Hepatocyte (in vitro differentiated cells): ENCODE results near the gene DCAF8. TPM values are rescaled to one million over a fixed set of nuclear protein-coding genes. Genes with fewer than 3 reads are reported as not detected.

Experiments used
- DNase-seq: peaks from one replicate; pipeline ENCODE4 v3.0.0-alpha.2; 2016; ENCODE audit warnings: low spot score
- H2AFZ ChIP-seq: fragments of 200-600 bp; sonication (generic); 2 replicates; pipeline ENCODE4 v1.6.0; 2016; ENCODE audit warnings: antibody characterized with exemption, mild to moderate bottlenecking
- H3K27ac ChIP-seq: fragments of 200-600 bp; sonication (generic); 2 replicates; pipeline ENCODE4 v1.5.1; 2016; ENCODE audit warnings: mild to moderate bottlenecking
- H3K27me3 ChIP-seq: fragments of 200-600 bp; sonication (generic); 2 replicates; pipeline ENCODE4 v1.6.1; 2016
- H3K36me3 ChIP-seq: fragments of 200-600 bp; sonication (generic); replicated peaks from 2 replicates; pipeline ENCODE4 v1.5.1; 2016; ENCODE audit warnings: low read depth; ENCODE audit not compliant: insufficient read depth
- H3K4me1 ChIP-seq: fragments of 200-600 bp; sonication (generic); 2 replicates; pipeline ENCODE4 v1.5.1; 2016; ENCODE audit warnings: mild to moderate bottlenecking, moderate library complexity; ENCODE audit not compliant: insufficient read depth
- H3K4me2 ChIP-seq: fragments of 200-600 bp; sonication (generic); 2 replicates; pipeline ENCODE4 v1.6.0; 2016
- H3K4me3 ChIP-seq: fragments of 200-600 bp; sonication (generic); 2 replicates; pipeline ENCODE4 v1.5.1; 2016; ENCODE audit warnings: mild to moderate bottlenecking
- H3K79me2 ChIP-seq: fragments of 200-600 bp; sonication (generic); 2 replicates; pipeline ENCODE4 v1.6.0; 2017; ENCODE audit warnings: mild to moderate bottlenecking
- H3K9me2 ChIP-seq: fragments of 200-600 bp; sonication (generic); replicated peaks from 2 replicates; pipeline ENCODE4 v1.6.0; 2017; ENCODE audit warnings: mild to moderate bottlenecking; ENCODE audit not compliant: insufficient read depth
- H3K9me3 ChIP-seq: fragments of 200-600 bp; sonication (generic); 2 replicates; pipeline ENCODE4 v1.5.1; 2016; ENCODE audit warnings: low read depth, mild to moderate bottlenecking
- H4K20me1 ChIP-seq: fragments of 200-600 bp; sonication (generic); 2 replicates; pipeline ENCODE4 v1.6.0; 2016; ENCODE audit warnings: mild to moderate bottlenecking; ENCODE audit not compliant: insufficient read depth, poor library complexity, severe bottlenecking
- EZH2 ChIP-seq: fragments of 200-600 bp; sonication (generic); IDR thresholded peaks from 2 replicates; pipeline ENCODE4 v1.6.1; 2016; ENCODE audit warnings: antibody characterized with exemption, mild to moderate bottlenecking, borderline replicate concordance
- EZH2phosphoT487 ChIP-seq: fragments of 200-600 bp; sonication (generic); IDR thresholded peaks from one replicate; pipeline ENCODE4 v1.6.1; 2018; ENCODE audit warnings: antibody characterized with exemption, mild to moderate bottlenecking, low read depth, moderate library complexity; ENCODE audit not compliant: unreplicated experiment, severe bottlenecking
- WGBS: methylation state at CpG from one replicate; pipeline ENCODE4 v1.1.6; 2016; ENCODE audit warnings: low lambda C conversion rate; ENCODE audit errors: missing lambda C conversion rate; 5-methylcytosine and 5-hydroxymethylcytosine counted together
- polyA plus RNA-seq: library from polyadenylated mRNA; unstranded; fragments of >200 nt; fragmentation: Nextera tagmentation; extraction: Ambion mirVana; gene quantifications from 2 replicates; pipeline ENCODE4 v1.2.1, GENCODE V29; 2016
- total RNA-seq: library from RNA; depleted of rRNA; stranded (reverse); fragments of >200 nt; gene quantifications from 2 replicates; pipeline ENCODE4 v1.2.3, GENCODE V29; 2014
- TF ChIP-seq, protein P1 (sequence below): fragments of 200-600 bp; sonication (generic); IDR thresholded peaks from 2 replicates; pipeline ENCODE4 v1.5.1; 2016; ENCODE audit warnings: antibody characterized with exemption, mild to moderate bottlenecking; ENCODE audit not compliant: poor library complexity

The DCAF8 gene
- total and polyA plus RNA-seq, 2 experiments from 2014 or later: 95.1 to 110 TPM

DNA sequence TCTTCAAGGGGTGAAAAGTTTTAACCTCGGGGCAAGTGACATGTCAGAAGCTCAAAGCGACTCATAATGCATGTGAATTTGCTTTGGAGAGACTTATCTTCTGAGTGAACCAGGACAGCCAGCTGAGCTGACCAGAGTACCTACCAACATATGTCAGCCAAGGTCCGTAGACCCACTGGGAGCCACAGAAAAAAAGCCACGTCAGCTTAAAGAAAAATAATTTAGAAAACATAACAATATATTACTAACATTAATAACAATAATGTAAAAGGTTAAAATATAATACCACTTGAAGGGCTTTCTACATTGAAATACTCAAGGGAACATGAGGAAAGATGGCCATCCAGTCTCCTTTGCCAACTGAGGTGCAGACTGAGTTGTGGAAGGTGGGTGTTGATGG lies 15.6 kb upstream of the DCAF8 start:
- H3K27ac ChIP-seq: no peak overlapping the region
- DNase-seq: no peak
- H3K4me1 ChIP-seq: no peaks in the 10 kb centered on the region
- no peak for TF ChIP-seq EZH2
- no peak for TF ChIP-seq EZH2phosphoT487
- TF ChIP-seq, protein P1, sequence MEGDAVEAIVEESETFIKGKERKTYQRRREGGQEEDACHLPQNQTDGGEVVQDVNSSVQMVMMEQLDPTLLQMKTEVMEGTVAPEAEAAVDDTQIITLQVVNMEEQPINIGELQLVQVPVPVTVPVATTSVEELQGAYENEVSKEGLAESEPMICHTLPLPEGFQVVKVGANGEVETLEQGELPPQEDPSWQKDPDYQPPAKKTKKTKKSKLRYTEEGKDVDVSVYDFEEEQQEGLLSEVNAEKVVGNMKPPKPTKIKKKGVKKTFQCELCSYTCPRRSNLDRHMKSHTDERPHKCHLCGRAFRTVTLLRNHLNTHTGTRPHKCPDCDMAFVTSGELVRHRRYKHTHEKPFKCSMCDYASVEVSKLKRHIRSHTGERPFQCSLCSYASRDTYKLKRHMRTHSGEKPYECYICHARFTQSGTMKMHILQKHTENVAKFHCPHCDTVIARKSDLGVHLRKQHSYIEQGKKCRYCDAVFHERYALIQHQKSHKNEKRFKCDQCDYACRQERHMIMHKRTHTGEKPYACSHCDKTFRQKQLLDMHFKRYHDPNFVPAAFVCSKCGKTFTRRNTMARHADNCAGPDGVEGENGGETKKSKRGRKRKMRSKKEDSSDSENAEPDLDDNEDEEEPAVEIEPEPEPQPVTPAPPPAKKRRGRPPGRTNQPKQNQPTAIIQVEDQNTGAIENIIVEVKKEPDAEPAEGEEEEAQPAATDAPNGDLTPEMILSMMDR: no peak
- no peak overlapping the region for H2AFZ ChIP-seq
- no peaks in the 10 kb centered on the region for H3K9me2 ChIP-seq
- no peak overlapping the region for H3K4me3 ChIP-seq
- H3K36me3 ChIP-seq: no peaks in the 10 kb centered on the region
- no peaks in the 10 kb centered on the region for H4K20me1 ChIP-seq
- no peak overlapping the region for H3K4me2 ChIP-seq
- no peaks in the 10 kb centered on the region for H3K27me3 ChIP-seq
- peaks cover 8% of the 10 kb centered on the region for H3K79me2 ChIP-seq
- H3K9me3 ChIP-seq: no peaks in the 10 kb centered on the region
- WGBS: 97% methylated on average over 4 of the region's 4 CpGs

DNA sequence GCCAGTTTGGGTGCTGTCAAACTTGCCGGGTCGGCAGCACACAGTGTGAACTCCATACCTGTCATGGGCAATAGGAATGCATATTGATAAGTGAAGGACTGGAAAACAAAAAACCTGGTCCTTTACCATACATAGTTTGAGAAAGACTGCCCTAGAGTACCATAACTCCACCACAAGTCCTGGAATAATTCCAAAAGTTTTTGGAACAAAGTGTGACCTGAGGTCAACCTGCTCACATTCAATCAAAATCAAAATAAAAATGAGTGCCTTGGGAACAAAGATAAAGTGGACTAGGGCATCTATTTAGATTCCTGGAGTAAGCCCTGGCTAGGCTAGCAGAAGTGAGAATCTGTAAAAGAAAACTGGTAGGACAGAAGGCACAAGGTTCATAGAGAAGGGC lies 15.0 kb upstream of the DCAF8 start:
- Histone ChIP-seq H3K27me3 (no peaks in the 10 kb centered on the region), H3K9me3 (no peaks in the 10 kb centered on the region), H4K20me1 (no peaks in the 10 kb centered on the region), H3K9me2 (no peaks in the 10 kb centered on the region), H3K4me1 (no peaks in the 10 kb centered on the region), H2AFZ (no peak overlapping the region), H3K4me2 (no peak overlapping the region), H3K36me3 (no peaks in the 10 kb centered on the region), H3K4me3 (no peak overlapping the region), H3K27ac (no peak overlapping the region), H3K79me2 (peaks cover 3% of the 10 kb centered on the region)
- TF ChIP-seq, protein P1: no peak
- TF ChIP-seq EZH2: no peak
- no peak for TF ChIP-seq EZH2phosphoT487
- 96% methylated on average over 2 of the region's 2 CpGs for WGBS
- DNase-seq: no peak

DNA sequence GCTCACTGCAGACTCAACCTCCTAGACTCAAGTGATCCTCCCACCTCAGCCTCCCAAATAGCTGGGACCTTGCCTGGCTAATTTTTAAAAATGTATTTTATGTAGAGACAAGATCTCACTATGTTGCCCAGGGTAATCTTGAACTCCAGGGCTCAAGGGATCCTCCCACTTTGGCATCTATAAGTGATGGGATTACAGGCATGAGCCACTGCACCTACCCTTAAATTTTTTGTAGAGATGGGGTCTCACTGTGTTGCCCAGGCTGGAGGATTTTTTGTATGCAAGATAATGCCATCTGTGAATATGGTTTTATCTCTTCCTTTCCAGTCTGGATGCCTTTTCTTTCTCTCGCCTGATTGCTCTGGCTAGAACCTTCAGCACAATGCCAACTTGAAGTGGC lies 8.7 kb upstream of the DCAF8 start:
- Histone ChIP-seq H2AFZ (no peak overlapping the region), H3K4me2 (no peak overlapping the region), H3K79me2 (no peaks in the 10 kb centered on the region), H3K9me3 (no peaks in the 10 kb centered on the region), H3K27ac (no peak overlapping the region), H3K9me2 (no peaks in the 10 kb centered on the region), H3K36me3 (no peaks in the 10 kb centered on the region), H3K4me3 (no peak overlapping the region), H3K27me3 (no peaks in the 10 kb centered on the region), H4K20me1 (no peaks in the 10 kb centered on the region), H3K4me1 (no peaks in the 10 kb centered on the region)
- no peak for DNase-seq
- TF ChIP-seq EZH2 (no peak), EZH2phosphoT487 (no peak)
- TF ChIP-seq, protein P1: no peak
- 93% methylated on average over 1 of the region's 1 CpG for WGBS
